WI38 (cell line): ENCODE measurements around the gene HACD3.

Experiments used
- H3K4me3 ChIP-seq: 2 replicates; pipeline ENCODE4 v1.5.1; 2011; ENCODE audit warnings: low read depth, mild to moderate bottlenecking, control low read depth, low read length
- TF ChIP-seq, protein P1 (sequence below): IDR thresholded peaks from 2 replicates; pipeline ENCODE4 v1.5.1; 2012; ENCODE audit warnings: low read depth, mild to moderate bottlenecking, control low read depth, low read length

Gene HACD3

DNA sequence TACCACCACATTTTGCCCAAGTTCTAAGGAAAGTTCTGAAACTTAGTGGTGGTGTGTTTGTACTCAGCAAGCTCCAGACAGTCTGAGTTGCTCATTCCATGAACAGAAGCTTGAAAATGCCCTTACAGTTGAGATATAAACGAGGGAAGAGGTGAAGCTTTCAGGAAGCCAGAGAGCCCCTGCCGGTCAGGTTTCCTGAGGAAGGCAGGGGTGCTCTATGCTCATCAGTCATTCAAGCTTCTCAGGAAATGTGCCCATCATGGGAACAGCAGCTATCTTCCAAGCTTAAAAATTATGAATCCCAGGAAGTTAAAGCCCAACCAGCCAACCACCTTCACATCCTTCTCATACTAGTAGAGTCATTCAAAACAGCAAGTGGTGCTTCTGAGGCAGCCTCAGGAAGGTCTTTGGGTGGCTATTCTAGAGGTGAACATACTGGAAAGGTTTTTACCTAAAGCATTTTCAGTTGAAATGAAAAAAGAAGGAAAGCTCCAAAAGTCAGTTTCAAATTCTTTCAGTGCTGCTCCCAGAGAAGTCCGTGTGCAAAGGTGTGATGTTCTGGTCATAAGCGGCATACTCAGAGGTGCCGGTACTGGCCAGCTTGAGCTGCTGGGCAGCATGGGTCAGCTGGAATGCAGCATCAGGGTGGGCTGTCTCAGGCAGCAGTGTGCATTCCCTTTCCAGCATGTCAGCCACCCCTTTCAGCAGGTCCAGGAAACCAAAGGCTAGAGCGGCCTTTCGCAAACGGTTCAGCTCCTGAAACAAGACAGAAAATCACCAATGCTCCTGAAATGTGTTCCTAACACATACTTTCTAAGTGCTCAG lies 48.9 kb downstream of the HACD3 start:
- H3K4me3 ChIP-seq, result no peak overlapping the region
- TF ChIP-seq, protein P1, sequence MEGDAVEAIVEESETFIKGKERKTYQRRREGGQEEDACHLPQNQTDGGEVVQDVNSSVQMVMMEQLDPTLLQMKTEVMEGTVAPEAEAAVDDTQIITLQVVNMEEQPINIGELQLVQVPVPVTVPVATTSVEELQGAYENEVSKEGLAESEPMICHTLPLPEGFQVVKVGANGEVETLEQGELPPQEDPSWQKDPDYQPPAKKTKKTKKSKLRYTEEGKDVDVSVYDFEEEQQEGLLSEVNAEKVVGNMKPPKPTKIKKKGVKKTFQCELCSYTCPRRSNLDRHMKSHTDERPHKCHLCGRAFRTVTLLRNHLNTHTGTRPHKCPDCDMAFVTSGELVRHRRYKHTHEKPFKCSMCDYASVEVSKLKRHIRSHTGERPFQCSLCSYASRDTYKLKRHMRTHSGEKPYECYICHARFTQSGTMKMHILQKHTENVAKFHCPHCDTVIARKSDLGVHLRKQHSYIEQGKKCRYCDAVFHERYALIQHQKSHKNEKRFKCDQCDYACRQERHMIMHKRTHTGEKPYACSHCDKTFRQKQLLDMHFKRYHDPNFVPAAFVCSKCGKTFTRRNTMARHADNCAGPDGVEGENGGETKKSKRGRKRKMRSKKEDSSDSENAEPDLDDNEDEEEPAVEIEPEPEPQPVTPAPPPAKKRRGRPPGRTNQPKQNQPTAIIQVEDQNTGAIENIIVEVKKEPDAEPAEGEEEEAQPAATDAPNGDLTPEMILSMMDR, result no peak

DNA sequence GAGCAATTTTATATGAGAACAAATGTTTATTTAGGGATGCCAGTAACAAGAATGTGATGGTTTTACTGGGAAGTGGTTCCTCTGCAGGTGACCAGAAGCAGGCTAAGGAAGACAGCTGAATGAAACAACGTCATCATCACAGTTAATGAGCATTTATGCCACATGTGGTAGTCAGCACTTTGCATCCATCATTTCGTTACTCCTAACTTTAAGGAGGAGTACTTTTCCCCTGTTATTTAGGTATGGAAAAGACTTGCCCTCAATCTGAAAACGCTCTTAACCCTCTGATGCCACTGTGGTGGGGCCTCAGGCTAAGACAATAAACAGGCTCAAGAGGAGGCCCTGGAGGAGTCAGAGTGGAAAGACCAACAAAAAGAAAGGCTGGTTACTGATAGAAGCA lies 49.5 kb downstream of the HACD3 start:
- no peak overlapping the region for H3K4me3 ChIP-seq
- TF ChIP-seq, protein P1, result no peak

DNA sequence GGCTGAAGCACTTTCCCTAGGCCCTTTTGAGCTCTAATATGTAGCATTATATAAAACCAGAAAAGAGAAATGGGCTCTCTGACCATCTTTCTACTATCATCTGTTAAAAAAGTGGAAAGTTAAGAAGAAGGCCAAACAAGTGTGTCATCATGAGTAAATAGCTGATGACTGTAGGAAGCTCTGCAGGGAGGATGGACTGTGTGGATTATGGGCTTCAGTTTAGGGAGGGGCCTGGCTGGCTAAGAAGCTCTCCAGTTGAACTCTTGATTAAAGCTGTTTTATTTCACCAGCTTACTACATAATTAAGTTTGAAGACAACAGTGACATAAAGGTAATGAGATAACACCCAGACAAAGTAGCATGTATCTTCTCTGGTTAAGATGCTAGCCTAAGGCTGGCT lies 50.0 kb downstream of the HACD3 start:
- TF ChIP-seq, protein P1, result no peak
- no peak overlapping the region for H3K4me3 ChIP-seq

DNA sequence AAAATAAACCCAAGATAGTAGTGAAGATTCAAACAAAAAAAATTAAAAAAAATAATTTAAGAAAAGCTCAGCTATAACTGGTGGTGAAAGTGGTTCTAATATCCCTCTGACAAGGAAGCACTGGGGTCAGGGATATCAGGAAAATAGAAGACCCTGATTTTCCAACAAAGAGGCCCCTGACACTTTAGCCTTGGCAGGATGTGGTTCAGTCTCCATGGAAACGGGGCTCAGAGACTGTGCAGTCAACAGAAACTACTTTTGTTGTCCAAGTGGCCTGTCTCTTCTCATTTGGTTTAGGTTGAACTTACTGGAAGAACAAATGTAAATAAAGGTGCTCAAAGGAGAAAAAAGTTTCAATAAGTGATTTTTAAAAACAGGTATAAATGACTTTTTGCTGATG lies 53.4 kb downstream of the HACD3 start:
- TF ChIP-seq, protein P1, result no peak
- H3K4me3 ChIP-seq, result no peak overlapping the region

DNA sequence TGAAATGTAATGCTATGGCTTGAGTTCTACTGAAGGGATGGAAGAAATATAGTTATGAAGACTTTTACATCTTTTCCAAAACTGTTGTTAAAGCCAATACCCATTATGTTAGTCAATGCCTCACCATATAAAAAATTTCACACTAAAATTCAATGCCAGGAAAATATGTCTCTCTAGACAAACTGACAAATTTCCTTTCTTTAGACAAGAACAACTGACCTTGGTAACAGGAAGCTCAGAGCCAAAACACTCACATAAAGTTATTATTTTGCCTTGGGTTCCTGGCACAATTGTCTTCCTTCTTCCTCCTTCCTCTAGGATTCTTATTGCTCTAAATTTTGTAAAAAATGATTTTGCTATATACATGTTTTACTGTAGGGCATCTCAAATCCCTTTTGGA lies 54.0 kb downstream of the HACD3 start:
- TF ChIP-seq, protein P1, result no peak
- no peak overlapping the region for H3K4me3 ChIP-seq

DNA sequence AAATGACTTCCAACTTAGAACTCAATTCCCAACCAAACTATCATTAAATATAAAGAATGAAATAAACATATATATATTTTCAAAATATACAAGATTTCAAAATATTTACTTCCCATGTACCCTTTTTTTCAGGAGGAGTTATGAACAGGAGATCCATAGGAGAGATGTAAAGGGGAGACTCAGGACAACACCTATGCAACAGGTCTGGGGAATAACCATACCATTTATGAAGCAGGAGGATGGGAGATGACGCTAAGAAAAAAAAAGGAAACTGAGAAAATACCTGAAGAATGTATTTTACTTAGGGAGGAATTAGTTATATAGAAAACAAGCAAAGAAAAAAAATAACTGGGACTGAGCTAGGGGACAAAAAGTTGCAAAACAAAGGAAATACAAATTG lies 56.8 kb downstream of the HACD3 start:
- H3K4me3 ChIP-seq, result no peak overlapping the region
- TF ChIP-seq, protein P1, result no peak

DNA sequence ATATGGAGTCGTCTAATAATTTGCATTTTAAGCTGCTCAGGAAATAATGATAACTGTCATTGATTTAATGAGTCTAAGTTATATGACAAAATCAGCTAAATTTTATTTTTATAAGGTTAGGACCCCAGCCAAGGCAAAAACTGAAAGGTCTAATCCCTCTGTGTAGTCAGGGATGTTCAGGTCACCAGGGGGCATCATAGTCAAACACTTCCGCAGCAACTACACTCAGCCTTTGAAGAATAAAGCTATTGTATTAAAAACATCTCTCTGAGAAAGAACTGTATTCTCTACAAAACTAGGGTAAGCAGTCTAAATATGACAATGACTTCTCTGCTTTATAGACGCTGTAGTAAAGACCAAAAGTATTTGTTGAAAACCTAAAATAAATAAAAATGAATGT lies 65.7 kb downstream of the HACD3 start:
- TF ChIP-seq, protein P1, result no peak
- H3K4me3 ChIP-seq, result no peak overlapping the region
